Caco-2 (cell line): ENCODE measurements around the gene PABPC1L2A. TPM values are rescaled to one million over a fixed set of nuclear protein-coding genes. Genes with fewer than 3 reads are reported as not detected.
"Not testable (repeated sequence)": the region's sequence is repeated elsewhere in the genome, so short reads cannot be mapped to it uniquely, and the experiment has no call there.

Experiments used
- BruUV-seq: library from RNA; stranded (reverse); fragments of 400-500 nt; replicated peaks from 2 replicates; lab custom pipeline; 2021; lab: Mats Ljungman, UMichigan
- CTCF ChIA-PET: fragments of 300-600 bp; sonication (Branson Sonifier 250); formaldehyde crosslinking; loops from one replicate; lab custom pipeline; 2022; ENCODE audit warnings: antibody characterized with exemption; lab: Charles Lee
- POLR2A ChIA-PET: fragments of 300-600 bp; sonication (Branson Sonifier 250); formaldehyde crosslinking; loops from one replicate; lab custom pipeline; 2022; ENCODE audit warnings: antibody characterized with exemption; lab: Charles Lee
- DNase-seq, 2 experiments: peaks; one replicate each; pipeline versions ENCODE4 v3.0.0 to v3.0.0-alpha.2; 2020 to 2022
- H3K27me3 ChIP-seq: replicated peaks from 2 replicates; pipeline ENCODE4 v1.6.0; 2011; ENCODE audit warnings: low read length; ENCODE audit not compliant: control insufficient read depth, insufficient read depth
- H3K36me3 ChIP-seq: 2 replicates; pipeline ENCODE4 v1.5.1; 2011; ENCODE audit warnings: low read length; ENCODE audit not compliant: control insufficient read depth, insufficient read depth
- H3K4me1 ChIP-seq: fragments of 250-450 bp; sonication (Bioruptor Pico); 2 replicates; pipeline ENCODE4 v1.5.1; 2020; ENCODE audit warnings: mild to moderate bottlenecking
- H3K4me3 ChIP-seq: 2 replicates; pipeline ENCODE4 v1.5.1; 2011; ENCODE audit warnings: low read depth, mild to moderate bottlenecking, control low read depth, low read length
- H3K9me3 ChIP-seq: fragments of 250-450 bp; sonication (Bioruptor Pico); 2 replicates; pipeline ENCODE4 v1.5.1; 2020; ENCODE audit warnings: mild to moderate bottlenecking, moderate library complexity
- H3K27ac Mint-ChIP-seq: one replicate; pipeline ENCODE4 v1.8.0; 2022; ENCODE audit warnings: mixed read lengths; ENCODE audit not compliant: unreplicated experiment
- H3K27me3 Mint-ChIP-seq: one replicate; pipeline ENCODE4 v1.8.0; 2022; ENCODE audit warnings: mixed read lengths; ENCODE audit not compliant: insufficient read depth, unreplicated experiment
- H3K36me3 Mint-ChIP-seq: one replicate; pipeline ENCODE4 v1.8.0; 2022; ENCODE audit warnings: mild to moderate bottlenecking, mixed read lengths; ENCODE audit not compliant: insufficient read depth, unreplicated experiment
- H3K4me1 Mint-ChIP-seq: one replicate; pipeline ENCODE4 v1.8.0; 2022; ENCODE audit warnings: low read depth, mixed read lengths; ENCODE audit not compliant: unreplicated experiment
- H3K4me3 Mint-ChIP-seq: one replicate; pipeline ENCODE4 v1.8.0; 2022; ENCODE audit warnings: mild to moderate bottlenecking, moderate library complexity, mixed read lengths; ENCODE audit not compliant: unreplicated experiment
- H3K9me3 Mint-ChIP-seq: one replicate; pipeline ENCODE4 v1.8.0; 2022; ENCODE audit warnings: mixed read lengths; ENCODE audit not compliant: unreplicated experiment
- CTCF ChIP-seq, 2 experiments: fragments of 200-600 bp in 1 of 2; IDR thresholded peaks; 1 replicate in 1 of 2; 2 replicates in 1 of 2; pipeline versions ENCODE4 v1.5.1 to v1.8.0; 2011 to 2022; ENCODE audit warnings: antibody characterized with exemption in 1 of 2, control low read depth in 1 of 2, inconsistent platforms in 1 of 2, low read depth in 1 of 2, low read length in 1 of 2, mild to moderate bottlenecking in 1 of 2, moderate library complexity in 1 of 2; ENCODE audit not compliant: insufficient read depth in 1 of 2, severe bottlenecking in 1 of 2, unreplicated experiment in 1 of 2
- intact Hi-C: fragments of 100-400 bp; cut with micrococcal nuclease; formaldehyde crosslinking; loops from one replicate; pipeline ENCODE4 v1.10.0; 2022; ENCODE audit not compliant: unreplicated experiment
- total RNA-seq: library from RNA; stranded (reverse); gene quantifications from 2 replicates; pipeline ENCODE4 v1.2.3, GENCODE V29; 2022

Gene PABPC1L2A
- total RNA-seq, 1 experiment from 2014 or later, result not detected

DNA sequence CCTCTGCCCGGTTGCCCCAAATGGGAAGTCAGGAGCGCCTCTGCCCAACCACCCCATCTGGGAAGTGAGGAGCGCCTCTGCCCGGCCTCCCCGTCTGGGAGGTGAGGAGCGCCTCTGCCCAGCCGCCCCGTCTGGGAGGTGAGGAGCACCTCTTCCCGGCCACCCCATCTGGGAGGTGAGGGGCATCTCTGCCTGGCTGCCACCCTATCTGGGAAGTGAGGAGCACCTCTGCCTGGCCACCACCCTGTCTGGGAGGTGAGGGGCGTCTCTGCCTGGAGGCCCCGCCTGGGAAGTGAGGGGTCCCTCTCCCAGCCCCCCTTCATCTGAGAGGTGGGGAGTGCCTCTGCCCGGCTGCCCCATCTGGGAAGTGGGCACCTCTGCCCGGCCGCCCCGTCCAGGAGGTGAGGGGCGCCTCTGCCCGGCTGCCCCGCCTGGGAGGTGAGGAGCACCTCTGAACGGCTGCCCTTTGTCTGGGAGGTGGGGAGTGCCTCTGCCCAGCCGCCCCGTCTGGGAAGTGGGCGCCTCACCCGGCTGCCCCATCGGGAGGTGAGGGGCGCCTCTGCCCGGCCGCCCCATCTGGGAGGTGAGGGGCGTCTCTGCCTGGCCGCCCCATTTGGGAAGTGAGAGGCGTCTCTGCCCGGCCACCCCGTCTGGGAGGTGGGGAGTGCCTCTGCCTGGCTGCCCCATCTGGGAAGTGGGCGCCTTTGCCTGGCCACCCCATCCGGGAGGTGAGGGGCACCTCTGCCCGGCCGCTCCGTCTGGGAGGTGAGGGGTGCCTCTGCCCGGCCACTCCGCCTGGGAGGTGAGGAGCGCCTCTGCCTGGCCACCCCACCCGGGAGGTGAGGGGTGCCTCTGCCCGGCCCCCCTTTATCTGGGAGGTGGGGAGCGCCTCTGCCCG lies 10.6 kb downstream of the PABPC1L2A start:
- Histone ChIP-seq H3K4me1 (no peaks in the 10 kb centered on the region), H3K36me3 (no peaks in the 10 kb centered on the region), H3K27me3 (no peaks in the 10 kb centered on the region), H3K4me3 (no peak overlapping the region), H3K9me3 (no peaks in the 10 kb centered on the region)
- H3K9me3 Mint-ChIP-seq, result peaks cover 14% of the 10 kb centered on the region
- no peak overlapping the region for H3K27ac Mint-ChIP-seq
- no peak for TF ChIP-seq CTCF (IDR thresholded peaks at IDR 0.05; ENCODE audit: insufficient read depth in 1 of 2, low read depth in 1 of 2, low read length in 1 of 2, severe bottlenecking in 1 of 2, unreplicated experiment in 1 of 2)
- POLR2A ChIA-PET, result no interaction called here
- no TSS peak for BruUV-seq
- intact Hi-C loops, result no loop called here
- H3K4me1 Mint-ChIP-seq, result no peaks in the 10 kb centered on the region
- no peak overlapping the region for H3K4me3 Mint-ChIP-seq
- CTCF ChIA-PET, result no interaction called here
- H3K27me3 Mint-ChIP-seq, result no peaks in the 10 kb centered on the region
- DNase-seq, result no peak
- no peaks in the 10 kb centered on the region for H3K36me3 Mint-ChIP-seq

GRCh38 chrX:73067761-73068466 lies 11.4 kb downstream of the PABPC1L2A start:
- H3K27me3 ChIP-seq, H3K36me3 Mint-ChIP-seq, H3K4me1 ChIP-seq, H3K4me3 Mint-ChIP-seq, CTCF ChIA-PET, BruUV-seq, intact Hi-C loops, H3K27me3 Mint-ChIP-seq, H3K27ac Mint-ChIP-seq, DNase-seq, H3K4me3 ChIP-seq, H3K9me3 ChIP-seq, H3K4me1 Mint-ChIP-seq, H3K36me3 ChIP-seq, POLR2A ChIA-PET: not testable (repeated sequence)
- peaks cover 14% of the 10 kb centered on the region for H3K9me3 Mint-ChIP-seq

- H3K9me3 Mint-ChIP-seq, result peaks cover 1% of the 10 kb centered on the region
- DNase-seq, result no peak
- Histone ChIP-seq H3K36me3 (no peaks in the 10 kb centered on the region), H3K4me1 (no peaks in the 10 kb centered on the region), H3K4me3 (no peak overlapping the region), H3K27me3 (no peaks in the 10 kb centered on the region), H3K9me3 (no peaks in the 10 kb centered on the region)
- H3K36me3 Mint-ChIP-seq, result no peaks in the 10 kb centered on the region
- no TSS peak for BruUV-seq
- no peak for TF ChIP-seq CTCF (IDR thresholded peaks at IDR 0.05; ENCODE audit: insufficient read depth in 1 of 2, low read depth in 1 of 2, low read length in 1 of 2, severe bottlenecking in 1 of 2, unreplicated experiment in 1 of 2)
- ChIA-PET POLR2A (no interaction called here), CTCF (no interaction called here)
- H3K4me1 Mint-ChIP-seq, result no peaks in the 10 kb centered on the region
- intact Hi-C loops, result no loop called here
- peaks cover 3% of the 10 kb centered on the region for H3K27me3 Mint-ChIP-seq
- no peak overlapping the region for H3K27ac Mint-ChIP-seq
- no peak overlapping the region for H3K4me3 Mint-ChIP-seq
These were observed 50.4 kb downstream of the PABPC1L2A start for GRCh38 chrX:73028876-73029275.

Other genes with a start within 250 kb of the PABPC1L2A start
- gene FAM236C, start 166.9 kb downstream of the PABPC1L2A start, total RNA-seq, result not detected in 2 replicates
- gene FAM236A, start 141.3 kb downstream of the PABPC1L2A start, total RNA-seq, result not detected in 2 replicates
- not detected in 2 replicates for gene DMRTC1, start 135.7 kb downstream of the PABPC1L2A start, total RNA-seq
- gene PABPC1L2B, start 76.6 kb downstream of the PABPC1L2A start, total RNA-seq, result not detected in 2 replicates
- gene NAP1L2, start 135.3 kb upstream of the PABPC1L2A start, total RNA-seq, result 0.12 and 0.16 TPM in 2 replicates